Astrocyte of the hippocampus (primary cell): ENCODE data around the gene IER5.

ENCODE experiments used
- DNase-seq: peaks from one replicate; pipeline ENCODE4 v3.0.0; 2011; ENCODE audit warnings: low read depth, low spot score

The IER5 gene

GRCh38 chr1:181076852-181077251 lies 11.6 kb upstream of the IER5 start:
- DNase-seq = no peak

DNA sequence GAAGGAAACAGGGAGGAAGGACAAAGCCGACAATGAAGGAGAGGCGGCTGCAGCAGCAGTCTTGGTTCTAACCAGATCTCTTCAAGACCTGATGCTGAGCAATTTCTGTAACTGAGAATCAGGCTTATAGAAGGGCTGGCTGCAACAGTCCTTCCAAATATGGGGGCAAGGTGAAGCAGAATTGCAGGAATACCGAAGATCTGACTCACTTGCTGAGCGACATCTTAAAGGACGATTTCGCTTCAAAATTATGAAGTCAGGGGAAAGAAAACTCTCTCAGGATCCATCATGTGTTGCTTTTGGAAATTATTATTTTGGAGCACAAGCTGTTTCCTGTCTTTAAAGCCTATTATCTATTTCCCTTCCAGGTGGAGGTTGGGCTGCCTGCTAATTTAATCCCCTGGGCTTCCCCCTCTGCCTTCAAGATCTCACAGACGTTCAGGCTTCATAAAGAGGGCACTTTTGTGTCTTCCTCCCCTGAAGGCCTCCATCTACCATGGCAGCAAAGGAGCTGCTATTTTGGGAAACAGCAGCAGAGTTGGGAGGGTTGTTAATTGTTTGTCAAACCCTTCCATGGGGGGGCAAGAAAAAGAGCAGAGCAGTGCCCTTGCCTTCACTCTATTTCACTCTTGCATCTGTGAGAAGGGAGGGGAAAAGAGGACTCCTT lies 10.8 kb upstream of the IER5 start:
- peak; percentile 74 for DNase-seq

DNA sequence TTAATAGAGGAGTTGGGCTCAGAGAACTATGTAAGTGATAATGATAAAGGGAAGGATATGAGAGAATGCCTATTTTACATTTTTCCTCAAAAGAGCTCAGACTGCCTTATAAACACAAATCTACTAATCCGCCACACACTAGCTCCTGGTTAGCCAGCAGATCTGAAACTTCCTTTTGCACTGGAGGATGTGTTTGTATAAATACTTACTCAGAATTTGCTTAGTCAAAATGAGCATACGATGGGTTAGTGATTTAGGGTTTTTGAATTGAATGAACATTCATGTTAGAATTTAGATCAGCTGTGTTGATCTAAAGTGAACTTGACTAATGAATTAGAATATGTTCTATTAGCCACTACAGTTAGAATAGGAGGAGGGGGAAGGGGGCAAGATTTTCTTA lies 9.1 kb upstream of the IER5 start:
- DNase-seq = no peak

DNA sequence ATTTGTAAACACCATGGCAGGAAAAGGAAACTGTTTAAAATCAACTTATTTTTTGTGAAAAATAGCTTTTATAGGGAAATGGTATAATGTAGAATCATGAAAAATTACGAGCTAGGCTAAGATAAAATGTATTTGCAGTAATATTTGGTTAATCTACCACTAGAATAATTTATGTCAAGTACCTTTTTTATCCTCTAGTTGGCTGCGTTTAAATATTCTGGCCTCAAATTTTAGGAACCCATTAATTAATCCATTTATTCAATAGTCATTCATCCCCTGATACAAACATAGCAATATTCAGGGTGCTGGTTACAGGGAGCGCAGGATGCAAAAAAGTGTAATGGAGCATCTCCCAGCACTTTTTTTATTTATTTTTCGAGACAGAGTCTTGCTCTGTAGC lies 8.6 kb upstream of the IER5 start:
- DNase-seq = no peak

DNA sequence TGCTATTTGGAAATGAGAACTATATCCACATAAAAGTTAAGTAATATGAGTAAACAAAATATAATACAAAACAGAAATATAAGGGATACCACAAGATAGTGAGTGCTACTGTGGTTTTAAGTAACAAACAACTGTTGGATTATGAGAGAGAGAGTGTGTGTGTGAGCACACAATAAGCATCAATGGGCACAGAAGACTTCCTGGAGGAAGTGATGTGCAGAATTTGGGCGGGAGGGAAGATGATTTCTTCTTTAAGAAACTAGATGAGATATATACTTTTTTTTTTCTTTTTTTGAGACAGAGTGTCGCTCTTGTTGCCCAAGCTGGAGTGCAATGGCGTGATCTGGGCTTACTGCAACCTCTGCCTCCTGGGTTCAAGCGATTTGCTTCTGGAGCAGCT lies 7.9 kb upstream of the IER5 start:
- no peak for DNase-seq

- no peak for DNase-seq
These were observed 7.1 kb upstream of the IER5 start for GRCh38 chr1:181081395-181081794.

GRCh38 chr1:181083842-181084605 lies 4.5 kb upstream of the IER5 start:
- no peak for DNase-seq

DNA sequence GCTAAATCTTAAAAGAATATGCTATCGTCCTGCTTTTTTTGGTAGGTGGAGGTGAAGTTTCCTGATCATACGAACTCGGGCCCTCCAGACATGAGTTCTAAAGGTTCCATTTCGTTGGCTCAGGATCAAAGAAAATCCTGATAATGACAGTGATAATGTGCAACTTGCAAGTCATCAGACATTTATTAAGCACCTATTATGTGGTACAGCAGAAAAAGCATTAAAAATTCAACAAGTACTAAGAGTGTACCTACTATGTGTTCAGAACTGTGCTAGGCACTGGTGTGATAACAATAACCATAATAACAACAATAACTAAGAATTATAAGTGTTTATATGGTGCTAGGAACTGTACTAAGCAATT lies 3.9 kb upstream of the IER5 start:
- no peak for DNase-seq

DNA sequence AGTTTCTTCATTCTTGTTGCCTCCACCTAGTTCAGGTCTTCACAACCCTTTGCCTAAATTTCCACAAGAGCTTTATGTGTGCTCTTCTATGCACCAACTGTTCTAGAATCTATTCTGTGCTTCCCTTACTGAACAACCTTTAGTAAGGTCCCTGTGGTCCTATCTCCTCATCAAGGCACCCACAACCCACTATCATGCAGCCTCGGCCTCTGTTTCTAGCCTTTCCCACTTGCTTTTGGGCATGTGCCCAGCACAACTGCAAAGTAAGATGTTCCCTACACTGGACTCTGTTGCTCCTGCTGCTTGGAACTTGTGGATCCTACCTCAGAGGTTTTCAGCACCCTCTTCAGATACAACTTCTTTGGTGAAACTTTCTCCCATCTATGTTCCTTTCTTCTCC lies 2.4 kb upstream of the IER5 start:
- DNase-seq = no peak

DNA sequence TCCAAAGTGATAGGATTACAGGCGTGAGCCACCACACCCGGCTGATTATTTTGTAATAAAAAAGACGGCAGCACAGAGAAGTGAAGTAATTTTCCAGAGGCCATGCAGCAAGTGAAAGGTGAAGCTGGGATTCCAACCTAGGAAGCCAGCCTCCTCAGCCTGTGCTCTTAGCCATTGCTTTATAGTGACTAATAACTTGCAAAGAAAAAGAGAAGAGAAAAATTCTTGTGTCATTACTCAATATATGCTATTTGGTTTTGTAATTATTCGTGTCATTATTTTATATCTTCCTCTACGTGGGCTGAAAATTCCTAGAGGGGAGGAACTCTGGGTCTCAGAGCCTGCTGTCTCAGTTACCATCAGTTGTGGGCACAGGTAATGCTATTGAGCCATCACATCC lies 1.6 kb upstream of the IER5 start:
- DNase-seq = no peak

DNA sequence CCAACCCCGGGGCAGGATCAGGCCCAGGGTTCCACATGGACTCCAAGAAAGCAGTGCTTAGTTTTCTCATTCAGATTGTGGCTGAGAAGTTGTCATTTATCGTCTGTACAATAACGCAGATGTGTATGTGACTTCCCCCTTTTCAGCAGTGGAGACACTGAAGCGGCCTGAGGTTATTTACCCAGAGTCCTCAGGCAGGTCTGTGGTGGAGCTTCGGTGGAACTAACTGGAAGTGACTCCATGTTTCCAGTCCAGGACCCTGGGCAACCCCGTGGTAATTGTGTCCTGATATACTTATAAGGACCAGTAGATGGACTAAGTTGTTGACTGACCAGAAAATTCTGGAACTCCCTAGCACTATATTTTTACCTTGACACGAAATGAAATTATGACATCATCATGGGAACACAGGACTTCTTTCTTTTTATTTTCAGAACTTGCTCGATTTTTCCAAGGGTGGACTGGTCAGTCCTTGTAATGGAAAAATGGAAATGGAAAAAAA lies 1.0 kb upstream of the IER5 start:
- DNase-seq = no peak

DNA sequence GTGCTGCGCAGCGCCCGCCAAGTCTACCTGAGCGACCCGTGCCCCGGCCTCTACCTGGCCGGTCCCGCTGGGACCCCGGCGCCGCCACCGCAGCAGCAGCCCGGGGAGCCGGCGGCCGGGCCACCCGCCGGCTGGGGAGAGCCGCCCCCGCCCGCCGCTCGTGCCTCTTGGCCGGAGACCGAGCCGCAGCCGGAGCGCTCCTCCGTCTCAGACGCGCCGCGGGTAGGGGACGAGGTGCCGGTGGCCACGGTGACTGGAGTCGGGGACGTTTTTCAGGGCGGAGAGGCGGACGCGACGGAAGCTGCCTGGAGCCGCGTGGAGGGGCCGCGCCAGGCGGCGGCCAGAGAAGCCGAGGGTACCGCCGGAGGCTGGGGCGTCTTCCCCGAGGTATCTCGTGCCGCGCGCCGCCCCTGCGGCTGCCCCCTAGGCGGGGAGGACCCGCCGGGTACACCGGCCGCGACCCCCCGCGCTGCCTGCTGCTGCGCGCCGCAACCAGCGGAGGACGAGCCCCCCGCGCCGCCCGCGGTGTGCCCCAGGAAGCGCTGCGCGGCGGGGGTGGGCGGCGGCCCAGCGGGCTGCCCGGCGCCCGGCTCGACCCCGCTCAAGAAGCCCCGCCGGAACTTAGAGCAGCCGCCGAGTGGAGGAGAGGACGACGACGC lies 646 bp downstream of the IER5 start:
- no peak for DNase-seq

GRCh38 chr1:181089676-181090544 lies 1.4 kb downstream of the IER5 start:
- peak; percentile 76 for DNase-seq

DNA sequence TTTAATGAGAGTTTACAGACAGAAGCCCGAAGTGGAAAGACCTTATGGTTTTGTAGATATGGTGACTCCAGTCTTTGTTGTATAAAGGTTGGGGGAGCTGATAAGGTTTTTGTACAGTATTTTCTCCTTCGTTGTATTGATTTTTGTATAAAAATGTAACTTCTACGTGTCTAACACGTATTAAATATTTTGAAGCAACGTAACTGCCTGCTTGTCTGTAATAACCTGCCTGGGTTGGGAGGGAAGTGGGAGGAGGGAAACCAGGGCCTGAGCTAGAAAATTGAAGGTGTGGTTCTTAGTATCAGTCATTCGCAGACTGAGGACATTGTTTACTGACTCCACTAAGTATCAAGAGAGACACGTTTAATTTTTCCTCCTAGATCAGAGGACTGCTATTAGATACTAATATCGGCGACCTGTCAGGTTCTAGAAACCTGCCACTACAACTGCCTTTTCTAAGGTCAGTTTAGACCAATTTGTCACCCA lies 2.2 kb downstream of the IER5 start:
- DNase-seq = peak; percentile 43

DNA sequence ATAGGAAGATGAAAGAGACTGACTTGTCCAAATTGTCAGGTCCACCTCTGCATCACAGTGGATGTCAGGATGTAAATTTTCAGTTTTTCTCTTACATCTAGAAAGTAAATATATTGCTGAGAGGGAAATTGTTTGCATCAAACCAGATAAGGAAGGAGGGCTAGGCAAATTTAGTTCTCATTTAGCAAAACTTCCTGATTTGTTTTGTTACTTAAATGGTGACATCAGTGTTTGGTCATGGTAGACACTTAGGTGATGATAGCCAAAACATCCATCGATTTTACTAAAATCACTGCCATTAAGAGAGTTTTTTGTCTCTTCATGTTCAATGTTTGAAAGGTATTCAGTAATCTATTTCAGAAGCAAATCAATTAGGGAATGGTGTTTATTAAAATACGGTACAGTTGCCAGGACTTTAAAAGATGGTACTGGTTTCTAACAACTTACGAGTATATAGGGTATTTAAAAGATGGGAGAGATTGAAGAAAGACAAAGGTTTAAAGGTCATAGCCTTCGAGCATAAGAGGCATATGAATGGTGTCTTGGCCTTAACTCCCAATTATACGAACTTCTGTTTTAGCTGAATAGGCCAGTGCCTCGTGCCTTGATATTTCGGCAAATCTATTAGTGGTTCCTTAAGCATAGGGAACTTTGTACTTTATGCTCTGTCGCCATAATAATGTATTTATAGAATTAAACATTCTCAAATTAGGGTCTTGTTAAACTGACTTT lies 3.0 kb downstream of the IER5 start:
- no peak for DNase-seq

- DNase-seq = no peak
These were observed 3.6 kb downstream of the IER5 start for GRCh38 chr1:181092056-181092455.

DNA sequence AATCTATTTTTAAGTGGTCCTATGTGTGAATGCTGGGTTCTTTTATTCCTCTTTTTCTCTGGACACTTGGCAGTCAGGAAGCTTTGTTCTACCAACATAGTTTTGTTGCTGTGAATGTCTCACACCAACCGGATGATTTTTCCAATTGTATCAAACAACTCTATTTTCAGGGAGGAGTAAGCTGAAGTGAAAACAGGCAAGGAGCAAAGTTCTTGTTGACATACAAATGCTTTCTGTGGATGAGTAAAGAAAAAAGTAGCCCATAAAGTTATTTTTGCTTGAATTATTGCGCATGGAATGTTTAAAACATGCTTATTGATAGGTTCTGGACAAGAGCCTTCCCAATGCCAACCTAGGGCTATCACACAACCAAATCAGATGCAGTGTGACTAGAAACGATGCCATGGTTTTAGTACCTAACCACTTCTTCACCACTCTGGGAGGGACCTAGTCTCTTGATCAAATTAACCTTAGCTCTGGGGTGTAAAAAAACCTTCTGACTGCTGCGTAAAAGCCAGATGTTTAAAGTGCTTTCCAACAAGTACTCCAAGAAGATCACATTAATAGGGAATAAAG lies 4.5 kb downstream of the IER5 start:
- no peak for DNase-seq

- peak; percentile 93 for DNase-seq
These were observed 6.1 kb downstream of the IER5 start for GRCh38 chr1:181094416-181095212.

DNA sequence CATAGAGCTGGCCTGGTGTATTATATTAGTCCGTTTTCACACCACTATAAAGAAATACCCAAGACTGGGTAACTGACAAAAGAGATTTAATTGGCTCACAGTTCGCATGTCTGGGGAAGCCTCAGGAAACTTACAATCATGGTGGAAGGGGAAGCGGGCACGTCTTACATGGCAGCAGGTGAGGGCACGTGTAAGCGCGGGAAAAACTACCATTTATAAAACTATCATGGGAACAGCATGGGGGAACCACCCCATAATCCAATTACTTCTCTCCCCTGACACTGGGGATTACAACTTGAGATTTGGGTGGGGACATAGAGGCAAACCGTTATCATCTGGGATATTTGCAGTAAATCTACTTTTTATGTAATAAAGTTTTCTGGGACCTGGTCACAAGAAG lies 6.8 kb downstream of the IER5 start:
- no peak for DNase-seq

GRCh38 chr1:181095763-181096184 lies 7.3 kb downstream of the IER5 start:
- DNase-seq = no peak
